GM20431 (cell line): ENCODE data around the gene MLLT3.

ENCODE experiments used
- in situ Hi-C: fragments of 300-500 bp; cut with MseI, MboI; formaldehyde crosslinking; loops from one replicate; pipeline ENCODE4 v1.15.0; 2020; ENCODE audit warnings: low sequenced_read_pairs; ENCODE audit not compliant: unreplicated experiment

MLLT3 gene

GRCh38 chr9:20632705-20633104 lies 10.4 kb upstream of the MLLT3 start:
- in situ Hi-C loops = loop anchor here (25.0 kb wide), 1 partner anchor 305 kb away; no protein-coding TSS in a partner anchor

GRCh38 chr9:20630241-20630943 lies 8.1 kb upstream of the MLLT3 start:
- in situ Hi-C loops = loop anchor here (25.0 kb wide), 1 partner anchor 307 kb away; no protein-coding TSS in a partner anchor

- in situ Hi-C loops = loop anchor here (25.0 kb wide), 1 partner anchor 312 kb away; no protein-coding TSS in a partner anchor
Measured at GRCh38 chr9:20625003-20625349, 2.7 kb upstream of the MLLT3 start.

GRCh38 chr9:20624201-20625002 lies 2.1 kb upstream of the MLLT3 start:
- in situ Hi-C loops = loop anchor here (25.0 kb wide), 3 partner anchors 262 to 687 kb away; no protein-coding TSS in a partner anchor

GRCh38 chr9:20623748-20624124 lies 1.4 kb upstream of the MLLT3 start:
- in situ Hi-C loops = loop anchor here (25.0 kb wide), 2 partner anchors 261 to 686 kb away; no protein-coding TSS in a partner anchor

- in situ Hi-C loops = loop anchor here (25.0 kb wide), 2 partner anchors 261 to 686 kb away; no protein-coding TSS in a partner anchor
Measured at GRCh38 chr9:20623021-20623747, 885 bp upstream of the MLLT3 start.

- in situ Hi-C loops = loop anchor here (25.0 kb wide), 2 partner anchors 259 to 684 kb away; no protein-coding TSS in a partner anchor
Measured at GRCh38 chr9:20621471-20622329, 599 bp downstream of the MLLT3 start.

- in situ Hi-C loops = loop anchor here (25.0 kb wide), 2 partner anchors 259 to 684 kb away; no protein-coding TSS in a partner anchor
Measured at GRCh38 chr9:20620650-20621470, 1.4 kb downstream of the MLLT3 start.

- in situ Hi-C loops = loop anchor here (25.0 kb wide), 2 partner anchors 257 to 682 kb away; no protein-coding TSS in a partner anchor
Measured at GRCh38 chr9:20619487-20620200, 2.7 kb downstream of the MLLT3 start.

- in situ Hi-C loops = loop anchor here (25.0 kb wide), 2 partner anchors 256 to 681 kb away; no protein-coding TSS in a partner anchor
Measured at GRCh38 chr9:20618361-20618802, 3.9 kb downstream of the MLLT3 start.

GRCh38 chr9:20616808-20617207 lies 5.5 kb downstream of the MLLT3 start:
- in situ Hi-C loops = loop anchor here (25.0 kb wide), 2 partner anchors 255 to 680 kb away; no protein-coding TSS in a partner anchor

GRCh38 chr9:20614602-20615216 lies 7.6 kb downstream of the MLLT3 start:
- in situ Hi-C loops = loop anchor here (25.0 kb wide), 2 partner anchors 252 to 677 kb away; no protein-coding TSS in a partner anchor

GRCh38 chr9:20611691-20612287 lies 10.5 kb downstream of the MLLT3 start:
- in situ Hi-C loops = loop anchor here (25.0 kb wide), 2 partner anchors 249 to 674 kb away; no protein-coding TSS in a partner anchor

GRCh38 chr9:20610591-20610990 lies 11.7 kb downstream of the MLLT3 start:
- in situ Hi-C loops = loop anchor here (25.0 kb wide), 2 partner anchors 248 to 673 kb away; no protein-coding TSS in a partner anchor

GRCh38 chr9:20608582-20608981 lies 13.7 kb downstream of the MLLT3 start:
- in situ Hi-C loops = loop anchor here (25.0 kb wide), 2 partner anchors 246 to 671 kb away; no protein-coding TSS in a partner anchor

GRCh38 chr9:20606652-20607051 lies 15.6 kb downstream of the MLLT3 start:
- in situ Hi-C loops = loop anchor here (25.0 kb wide), 2 partner anchors 244 to 669 kb away; no protein-coding TSS in a partner anchor
